Upper lobe of left lung (tissue), 6 donors: Measurements from ENCODE around the gene MT1E. TPM values are rescaled to one million over a fixed set of nuclear protein-coding genes. Genes with fewer than 3 reads are reported as not detected.
A peak's percentile ranks its signal among the peaks of the same experiment; 100 is the strongest.
"Not testable (repeated sequence)": the region's sequence is repeated elsewhere in the genome, so short reads cannot be mapped to it uniquely, and the experiment has no call there.

ENCODE experiments used
- ATAC-seq, 2 donors: fragments of 200-7000 bp; cut with Tn5 transposase; one replicate each; pipeline ENCODE4 v1.9.1; 2022; ENCODE audit warnings: mild to moderate bottlenecking in 2 of 2, moderate library complexity in 2 of 2; ENCODE audit not compliant: low FRiP score in 2 of 2
- DNase-seq, 2 donors: peaks; one replicate each; pipeline ENCODE4 v3.0.0-alpha.2; 2019 to 2020
- H3K27ac ChIP-seq, 4 donors: fragments of 200-600 bp; sonication (generic); one replicate each; pipeline ENCODE4 v1.5.1; 2016 to 2019
- H3K27me3 ChIP-seq, 4 donors: fragments of 200-600 bp; sonication (generic); one replicate each; pipeline ENCODE4 v1.5.1; 2017 to 2019
- H3K36me3 ChIP-seq, 4 donors: fragments of 200-600 bp; sonication (generic); one replicate each; pipeline ENCODE4 v1.5.1; 2016 to 2019
- H3K4me1 ChIP-seq, 4 donors: fragments of 200-600 bp; sonication (generic); one replicate each; pipeline ENCODE4 v1.5.1; 2018 to 2019
- H3K4me3 ChIP-seq, 4 donors: fragments of 200-600 bp; sonication (generic); one replicate each; pipeline ENCODE4 v1.5.1; 2017 to 2019; ENCODE audit warnings: mild to moderate bottlenecking in 2 of 4, moderate library complexity in 1 of 4
- H3K9me3 ChIP-seq, 4 donors: fragments of 200-600 bp; sonication (generic); one replicate each; pipeline ENCODE4 v1.5.1; 2018 to 2019
- CTCF ChIP-seq, 6 experiments: fragments of 450-650 bp in 4 of 6; fragments of 200-600 bp in 2 of 6; sonication (generic) in 2 of 6; IDR thresholded peaks; one replicate each; pipeline ENCODE4 v1.5.1; 2016 to 2019; ENCODE audit warnings: antibody characterized with exemption in 6 of 6
- EP300 ChIP-seq, 4 donors: sonication (generic); formaldehyde crosslinking; IDR thresholded peaks; one replicate each; pipeline ENCODE4 v1.5.1; 2017; ENCODE audit warnings: antibody characterized with exemption in 4 of 4, control low read depth in 2 of 4
- POLR2A ChIP-seq, 4 donors: fragments of 450-650 bp; IDR thresholded peaks; one replicate each; pipeline ENCODE4 v1.5.1; 2016 to 2017; ENCODE audit warnings: antibody characterized with exemption in 4 of 4, mild to moderate bottlenecking in 2 of 4
- POLR2AphosphoS5 ChIP-seq, 2 donors: sonication (generic); formaldehyde crosslinking; IDR thresholded peaks; one replicate each; pipeline ENCODE4 v1.5.1; 2017; ENCODE audit warnings: antibody characterized with exemption in 2 of 2
- WGBS, 2 donors: methylation state at CpG; one replicate each; pipeline ENCODE4 v1.1.5; 2017 to 2018; 5-methylcytosine and 5-hydroxymethylcytosine counted together
- total RNA-seq, 6 donors: library from RNA; depleted of rRNA in 4 of 6; stranded (reverse); fragments of >200 nt in 4 of 6; gene quantifications; one replicate each; pipeline versions ENCODE4 v1.1.0 to v1.2.1, GENCODE V29; 2016 to 2021
- donor health status: DM: no; HTN: no; CAD: no; lungs with moderate emphysema.
- donor health status: DM: no; HTN: yes; CAD: no; lungs with severe emphysema.

MT1E gene
- total RNA-seq, 6 donors from 2014 or later, result 72.3 to 546 (median 187) TPM

GRCh38 chr16:56664506-56664905 lies 38.9 kb downstream of the MT1E start:
- WGBS, 2 donors, result 88 to 92% methylated on average over 1 of the region's 1 CpG
- H3K27ac ChIP-seq, result no peak overlapping the region

DNA sequence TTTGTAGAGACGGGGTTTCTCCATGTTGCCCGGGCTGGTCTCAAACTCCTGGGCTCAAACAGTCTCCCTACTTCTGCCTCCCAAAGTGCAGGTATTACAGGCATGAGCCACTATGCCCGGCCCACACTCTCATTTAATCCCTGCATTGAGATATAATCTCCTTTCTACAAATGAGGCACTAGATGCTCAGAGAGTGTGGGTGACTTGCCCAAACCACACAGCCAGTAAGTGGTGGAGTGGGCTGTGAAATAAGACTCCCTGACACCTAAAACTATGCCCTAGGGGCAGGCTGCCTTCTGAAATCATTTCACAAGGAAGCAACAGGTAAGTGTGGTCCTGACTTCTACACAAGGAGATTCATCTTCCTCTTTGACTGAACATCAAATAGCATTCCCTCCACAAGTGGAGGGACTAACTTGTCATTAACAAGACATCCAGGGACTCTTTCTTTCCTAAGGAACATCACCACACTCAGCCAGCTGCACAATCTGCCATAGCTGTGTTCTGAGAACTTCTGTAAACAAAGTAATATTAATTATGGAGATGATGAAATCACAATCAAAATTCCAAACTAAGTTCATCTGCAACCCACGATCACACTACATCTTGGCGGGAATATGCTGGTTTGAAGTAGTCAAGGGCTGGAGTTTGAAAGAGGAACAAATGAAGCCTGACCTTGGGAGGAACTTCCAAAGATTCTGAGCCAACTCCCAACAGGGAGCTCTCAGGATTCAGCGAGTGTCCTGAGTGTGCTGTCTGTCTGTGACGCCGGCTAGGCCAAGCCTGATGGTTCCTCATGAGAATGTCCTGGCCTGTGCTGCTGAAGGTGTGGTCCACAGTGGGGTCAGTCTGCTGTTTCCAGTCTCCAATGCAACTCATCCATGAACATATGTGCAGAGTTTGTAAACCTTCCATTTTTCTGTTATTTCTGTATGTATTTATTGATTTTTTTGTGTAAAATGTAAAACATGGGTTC lies 40.0 kb downstream of the MT1E start:
- H3K9me3 ChIP-seq, DNase-seq, ATAC-seq, H3K4me3 ChIP-seq, H3K36me3 ChIP-seq, H3K27ac ChIP-seq: not testable (repeated sequence)
- WGBS, 2 donors, result 77 to 78% methylated on average over 8 of the region's 8 CpGs
- Histone ChIP-seq H3K4me1 (peaks cover 14 to 24% (median 22%) of the 10 kb centered on the region in 4 donors), H3K27me3 (peaks cover 0 to 28% (median 14%) of the 10 kb centered on the region in 4 donors)

More at GRCh38 chr16:56664506-56664905, 38.9 kb downstream of the MT1E start:
- no peak for DNase-seq
- no peak for TF ChIP-seq POLR2A (IDR thresholded peaks at IDR 0.05)
- TF ChIP-seq EP300 (IDR thresholded peaks at IDR 0.05), result no peak
- no peak for TF ChIP-seq CTCF (IDR thresholded peaks at IDR 0.05)
- TF ChIP-seq POLR2AphosphoS5 (IDR thresholded peaks at IDR 0.05), result no peak
- peaks cover 11 to 20% (median 18%) of the 10 kb centered on the region in 4 donors for H3K4me1 ChIP-seq
- H3K9me3 ChIP-seq, result no peaks in the 10 kb centered on the region
- no peak overlapping the region for H3K4me3 ChIP-seq
- H3K36me3 ChIP-seq, result no peaks in the 10 kb centered on the region
- no peak for ATAC-seq
- peaks cover 0 to 21% (median 12%) of the 10 kb centered on the region in 4 donors for H3K27me3 ChIP-seq

GRCh38 chr16:56667581-56668571 lies 42.3 kb downstream of the MT1E start, which contains the start of gene MT1G:
MT1G (minus strand) TSS chr16:56668065; CDS start chr16:56667993, 72 bp downstream.
- Histone ChIP-seq H3K27me3 (peaks cover 0 to 29% (median 11%) of the 10 kb centered on the region in 4 donors), H3K4me3 (peak within 1 kb of the TSS in 2 of 4 donors; percentile 22), H3K9me3 (no peaks in the 10 kb centered on the region), H3K27ac (no peak within 1 kb of the TSS), H3K4me1 (peaks cover 12 to 22% (median 21%) of the 10 kb centered on the region in 4 donors), H3K36me3 (no peaks in the 10 kb centered on the region)
- 19 to 31% methylated on average over 21 to 34 of the region's 46 CpGs for WGBS, 2 donors
- peak; percentile 40 to 91 for DNase-seq
- peak; percentile 82 to 85 for ATAC-seq
- TF ChIP-seq POLR2A (IDR thresholded peaks at IDR 0.05) (peak in 1 of 4 donors; percentile 47), EP300 (IDR thresholded peaks at IDR 0.05) (no peak)

DNA sequence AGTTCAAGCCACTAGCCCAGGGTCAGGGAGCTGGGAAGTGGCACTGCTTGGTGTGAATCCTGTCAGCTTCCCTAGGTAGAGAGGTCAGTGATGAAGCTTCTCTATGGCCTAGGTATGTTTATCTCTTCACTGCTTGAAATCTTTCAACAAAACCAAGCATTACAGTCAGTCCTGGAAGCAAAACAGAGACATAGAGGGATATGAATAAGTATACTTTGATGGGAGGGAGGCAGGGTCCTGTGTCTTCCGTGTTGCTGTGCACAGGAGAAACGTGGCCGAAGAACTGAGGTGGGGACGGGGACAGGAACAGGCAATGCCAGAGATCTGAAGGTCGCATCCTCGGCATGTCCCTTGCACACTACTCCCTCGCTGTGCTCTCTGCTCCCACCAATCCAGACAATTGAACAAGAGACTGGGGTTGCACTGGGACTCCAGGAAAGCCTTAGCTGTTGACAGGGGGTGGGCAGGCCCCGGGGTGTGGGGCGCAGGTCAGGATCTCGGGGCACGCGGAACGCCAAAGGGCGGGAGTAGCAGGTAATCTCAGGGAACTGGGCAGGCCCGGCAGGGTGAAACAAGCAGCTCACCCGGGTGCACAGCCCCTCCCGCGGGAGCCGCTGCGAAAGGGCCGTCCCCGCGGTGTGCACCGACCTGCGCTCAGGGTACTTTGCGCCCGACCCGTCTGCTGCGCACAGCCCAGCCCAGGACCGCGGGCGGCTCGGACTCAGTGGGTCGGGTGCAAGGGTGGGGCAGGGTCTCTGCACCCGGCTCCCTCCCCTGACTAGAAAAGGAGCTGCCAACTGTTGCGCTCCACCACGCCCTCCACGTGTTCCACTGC lies 43.6 kb downstream of the MT1E start, which contains the start of gene MT1H:
Gene MT1H, plus strand, starts transcription at position 810 of the 835 bp plus-strand sequence. CDS start 71 bp downstream, outside the sequence.
- H3K27me3 ChIP-seq, result peaks cover 0 to 21% (median 8%) of the 10 kb centered on the region in 4 donors
- TF ChIP-seq CTCF (IDR thresholded peaks at IDR 0.05), result no peak
- no peak for TF ChIP-seq EP300 (IDR thresholded peaks at IDR 0.05)
- TF ChIP-seq POLR2A (IDR thresholded peaks at IDR 0.05), result no peak
- TF ChIP-seq POLR2AphosphoS5 (IDR thresholded peaks at IDR 0.05), result no peak
- H3K36me3 ChIP-seq, result no peaks in the 10 kb centered on the region
- 18 to 58% methylated on average over 7 to 38 of the region's 38 CpGs for WGBS, 2 donors
- peak within 1 kb of the TSS in 1 of 4 donors; percentile 6 for H3K4me3 ChIP-seq
- ATAC-seq (peak in 1 of 2 donors; percentile 32), DNase-seq (peak in 1 of 2 donors; percentile 85)
- no peaks in the 10 kb centered on the region for H3K9me3 ChIP-seq
- no peak within 1 kb of the TSS for H3K27ac ChIP-seq
- H3K4me1 ChIP-seq, result peaks cover 10 to 19% (median 16%) of the 10 kb centered on the region in 4 donors
